Loucy (cell line): ENCODE results near the gene GAB2.

Experiments used
- EZH2phosphoT487 ChIP-seq: fragments of 200-600 bp; IDR thresholded peaks from 2 replicates; pipeline ENCODE4 v1.6.1; 2018; ENCODE audit warnings: antibody characterized with exemption, mild to moderate bottlenecking, moderate library complexity, borderline replicate concordance
- TF ChIP-seq, protein P1 (sequence below): fragments of 200-600 bp; sonication (generic); conservative IDR thresholded peaks from 2 replicates; pipeline ENCODE4 v1.5.1; 2014; ENCODE audit warnings: mild to moderate bottlenecking, antibody characterized with exemption, low read length

DNA sequence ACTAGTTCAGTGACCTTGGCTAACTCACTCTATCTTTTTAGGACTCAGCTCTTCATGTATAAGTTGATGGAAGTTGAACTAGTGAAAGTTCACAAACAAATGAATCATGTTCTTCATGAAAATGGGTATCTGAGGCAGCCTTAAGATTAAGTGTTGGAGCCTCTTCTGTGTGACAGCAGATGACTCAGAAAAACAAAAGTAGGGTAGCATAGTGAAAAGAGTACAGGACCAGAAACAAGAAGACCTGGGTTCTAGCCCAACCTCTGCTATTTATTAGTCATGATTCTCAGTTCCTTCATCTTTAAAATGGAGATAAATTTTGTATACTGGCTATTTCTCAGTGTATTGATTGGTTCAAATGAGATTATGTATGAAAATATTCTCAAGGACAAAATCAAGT lies 168.7 kb downstream of the GAB2 start:
- TF ChIP-seq, protein P1, sequence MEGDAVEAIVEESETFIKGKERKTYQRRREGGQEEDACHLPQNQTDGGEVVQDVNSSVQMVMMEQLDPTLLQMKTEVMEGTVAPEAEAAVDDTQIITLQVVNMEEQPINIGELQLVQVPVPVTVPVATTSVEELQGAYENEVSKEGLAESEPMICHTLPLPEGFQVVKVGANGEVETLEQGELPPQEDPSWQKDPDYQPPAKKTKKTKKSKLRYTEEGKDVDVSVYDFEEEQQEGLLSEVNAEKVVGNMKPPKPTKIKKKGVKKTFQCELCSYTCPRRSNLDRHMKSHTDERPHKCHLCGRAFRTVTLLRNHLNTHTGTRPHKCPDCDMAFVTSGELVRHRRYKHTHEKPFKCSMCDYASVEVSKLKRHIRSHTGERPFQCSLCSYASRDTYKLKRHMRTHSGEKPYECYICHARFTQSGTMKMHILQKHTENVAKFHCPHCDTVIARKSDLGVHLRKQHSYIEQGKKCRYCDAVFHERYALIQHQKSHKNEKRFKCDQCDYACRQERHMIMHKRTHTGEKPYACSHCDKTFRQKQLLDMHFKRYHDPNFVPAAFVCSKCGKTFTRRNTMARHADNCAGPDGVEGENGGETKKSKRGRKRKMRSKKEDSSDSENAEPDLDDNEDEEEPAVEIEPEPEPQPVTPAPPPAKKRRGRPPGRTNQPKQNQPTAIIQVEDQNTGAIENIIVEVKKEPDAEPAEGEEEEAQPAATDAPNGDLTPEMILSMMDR: no peak
- TF ChIP-seq EZH2phosphoT487: no peak
